D341Med (cell line): Measurements from ENCODE around the gene CTAG1A.
"Not testable (repeated sequence)": the region's sequence is repeated elsewhere in the genome, so short reads cannot be mapped to it uniquely, and the experiment has no call there.

ENCODE experiments used
- DNase-seq: peaks from one replicate; pipeline ENCODE4 v3.0.0; 2012; ENCODE audit warnings: low spot score

CTAG1A gene

DNA sequence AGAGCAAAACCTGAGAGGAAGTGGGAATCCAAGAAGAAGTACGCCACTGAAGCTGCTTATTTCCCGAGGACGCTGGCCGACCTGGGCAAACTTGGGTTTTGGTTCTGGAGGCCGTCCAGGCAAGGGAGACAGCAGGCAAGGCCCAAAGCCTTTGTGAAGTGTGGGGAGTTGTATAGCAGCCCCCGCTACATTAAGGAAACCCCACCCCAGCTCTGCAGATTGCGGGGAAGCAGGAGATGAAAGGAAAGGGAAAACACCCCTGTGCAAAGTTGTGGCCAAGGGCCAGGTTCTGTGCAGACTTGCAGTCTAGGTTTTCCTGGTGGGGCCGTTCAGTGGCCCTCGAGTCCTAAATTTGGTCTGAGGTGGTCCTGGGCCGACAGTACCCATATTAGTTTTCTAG is 11.9 kb upstream of the CTAG1A start:
- DNase-seq = not testable (repeated sequence)

DNA sequence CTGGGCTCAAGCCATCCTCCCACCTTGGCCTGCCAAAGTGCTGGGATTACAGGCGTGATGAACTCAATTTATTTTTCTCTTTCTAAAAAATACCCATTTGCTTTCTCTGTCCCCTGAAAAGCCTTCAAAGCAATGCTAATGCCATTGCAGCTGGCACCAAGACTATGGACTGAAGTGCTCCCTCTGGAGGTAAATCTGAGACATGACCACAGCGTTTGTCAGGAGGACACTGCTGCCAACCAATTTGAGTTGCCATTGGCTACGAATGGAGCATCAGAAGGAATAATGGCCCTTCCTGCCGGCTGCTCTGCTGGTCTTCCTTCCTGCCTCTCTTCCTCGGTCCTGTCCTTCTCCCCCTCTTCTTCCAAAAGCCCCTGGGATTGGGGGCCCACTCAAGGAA is 9.9 kb upstream of the CTAG1A start:
- DNase-seq = not testable (repeated sequence)

DNA sequence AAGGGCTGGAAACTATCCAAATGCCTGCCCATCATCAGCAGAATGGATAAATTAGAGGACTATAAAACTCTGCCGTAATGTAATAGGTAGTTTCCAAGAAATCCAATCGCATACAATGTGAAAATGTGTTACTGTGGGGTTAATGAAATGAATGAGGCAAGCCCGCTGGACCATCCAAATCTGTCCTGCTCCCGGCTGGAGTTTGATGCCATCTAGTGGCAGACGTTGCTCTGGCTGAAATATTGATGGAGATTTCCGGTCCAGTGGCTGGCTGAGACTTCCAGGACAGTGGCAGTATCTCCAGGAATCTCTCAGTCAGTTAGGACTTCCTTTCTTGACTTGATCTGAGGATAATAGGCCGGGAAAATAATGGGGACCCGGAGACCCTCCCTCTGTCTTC is 1.9 kb upstream of the CTAG1A start:
- not testable (repeated sequence) for DNase-seq

DNA sequence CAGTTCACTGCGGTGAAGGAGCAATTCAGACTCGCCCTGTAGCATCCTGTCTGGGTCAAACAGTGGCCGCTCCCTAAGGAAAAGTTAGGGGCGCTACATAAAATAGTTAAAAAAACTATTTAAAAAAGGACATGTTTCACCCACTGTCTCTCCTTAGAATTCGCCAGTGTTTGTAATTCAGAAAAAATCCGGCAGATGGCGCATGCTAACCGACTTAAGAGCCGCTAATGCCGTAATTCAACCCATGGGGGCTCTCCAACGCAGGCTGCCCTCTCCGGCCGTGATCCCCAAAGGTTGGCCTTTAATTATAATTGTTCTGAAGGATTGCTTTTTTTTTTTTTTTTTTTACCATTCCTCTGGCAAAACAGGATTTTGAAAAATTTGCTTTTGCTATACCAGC is 5.5 kb downstream of the CTAG1A start:
- DNase-seq = not testable (repeated sequence)

DNA sequence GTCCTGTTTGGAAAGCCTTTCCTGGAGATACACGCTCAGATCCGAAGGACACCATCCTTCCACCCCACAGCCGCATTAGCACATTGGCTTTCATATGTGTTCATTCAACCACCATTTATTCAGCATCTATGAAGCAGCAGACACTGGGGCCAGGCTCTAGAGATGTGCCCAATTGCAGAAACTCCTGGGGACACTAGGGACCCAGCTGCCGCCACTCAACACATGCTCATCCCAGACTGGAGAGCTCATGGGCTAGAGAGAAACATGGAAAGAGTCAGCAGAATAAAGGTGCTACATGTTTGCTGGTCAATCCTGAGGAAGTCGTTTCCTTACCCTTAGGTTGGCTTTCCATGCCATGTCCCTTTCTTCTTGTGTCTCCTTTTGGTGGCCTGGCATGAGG is 7.6 kb downstream of the CTAG1A start:
- no peak for DNase-seq

DNA sequence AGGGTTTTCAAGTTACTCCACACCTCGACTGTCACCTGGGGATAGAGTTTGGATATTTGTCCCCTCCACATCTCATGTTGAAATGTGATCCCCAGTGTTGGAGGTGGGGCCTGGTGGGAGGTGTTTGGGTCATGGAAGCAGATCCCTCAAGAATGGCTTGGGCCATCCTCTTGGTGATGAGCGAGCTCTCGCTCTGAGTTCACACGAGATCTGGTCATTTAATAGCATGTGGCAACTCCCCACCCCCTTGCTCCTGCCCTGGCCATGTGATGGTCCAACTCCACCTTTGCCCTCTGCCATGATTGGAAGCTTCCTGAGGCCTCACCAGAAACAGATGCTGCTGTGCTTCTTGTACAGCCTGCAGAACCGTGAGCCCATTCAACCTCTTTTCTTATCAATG is 8.3 kb downstream of the CTAG1A start:
- no peak for DNase-seq

DNA sequence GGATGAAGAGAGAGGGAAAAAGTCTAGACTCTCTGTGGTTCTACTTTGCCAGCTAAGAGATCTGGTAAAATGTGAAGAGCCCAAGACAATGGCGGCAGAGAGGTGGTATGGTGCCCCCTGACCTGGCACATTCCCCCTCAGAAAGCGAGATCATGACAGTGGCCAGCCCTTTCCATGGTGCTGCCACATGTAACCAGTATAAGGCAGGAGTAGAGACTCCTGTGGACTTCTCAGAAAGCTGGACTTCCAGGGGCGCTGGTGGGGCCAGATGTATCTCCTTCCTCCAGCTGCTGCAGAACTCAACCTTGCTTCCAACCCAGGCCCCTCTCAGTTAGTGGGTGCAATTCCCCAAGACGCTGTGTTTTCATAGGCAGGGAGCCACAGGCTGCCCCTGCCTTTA is 9.6 kb downstream of the CTAG1A start:
- no peak for DNase-seq

DNA sequence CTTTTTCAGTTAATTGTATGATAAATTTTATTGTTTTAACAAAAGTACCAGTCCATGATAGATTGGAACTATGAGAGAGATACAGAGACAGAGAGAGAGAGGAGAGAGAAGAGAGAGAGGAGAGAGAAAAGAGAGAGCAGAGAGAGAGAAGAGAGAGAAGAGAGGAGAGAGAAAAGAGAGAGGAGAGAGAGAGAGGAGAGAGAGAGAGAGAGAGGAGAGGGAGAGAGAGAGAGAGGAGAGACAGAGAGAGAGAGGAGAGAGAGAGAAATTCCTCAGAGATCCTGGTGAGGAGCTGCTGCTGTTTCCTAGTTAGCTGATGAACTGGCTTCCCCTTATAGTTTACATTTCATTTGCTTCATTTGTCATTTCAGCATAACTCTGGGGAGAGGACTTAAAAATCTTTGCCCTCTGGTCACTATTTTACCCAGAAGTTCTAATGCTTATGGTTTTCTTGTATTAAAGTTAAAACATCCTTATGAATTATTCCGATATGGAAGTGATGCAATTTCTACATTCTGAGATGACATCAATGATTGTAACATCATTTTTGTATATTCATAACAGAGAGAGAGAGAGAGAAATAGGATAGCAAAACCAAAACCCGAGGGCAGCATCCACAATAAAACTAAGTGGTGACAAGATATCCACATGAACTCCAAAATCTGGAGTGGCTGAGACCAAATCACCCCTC is 10.8 kb downstream of the CTAG1A start:
- no peak for DNase-seq

DNA sequence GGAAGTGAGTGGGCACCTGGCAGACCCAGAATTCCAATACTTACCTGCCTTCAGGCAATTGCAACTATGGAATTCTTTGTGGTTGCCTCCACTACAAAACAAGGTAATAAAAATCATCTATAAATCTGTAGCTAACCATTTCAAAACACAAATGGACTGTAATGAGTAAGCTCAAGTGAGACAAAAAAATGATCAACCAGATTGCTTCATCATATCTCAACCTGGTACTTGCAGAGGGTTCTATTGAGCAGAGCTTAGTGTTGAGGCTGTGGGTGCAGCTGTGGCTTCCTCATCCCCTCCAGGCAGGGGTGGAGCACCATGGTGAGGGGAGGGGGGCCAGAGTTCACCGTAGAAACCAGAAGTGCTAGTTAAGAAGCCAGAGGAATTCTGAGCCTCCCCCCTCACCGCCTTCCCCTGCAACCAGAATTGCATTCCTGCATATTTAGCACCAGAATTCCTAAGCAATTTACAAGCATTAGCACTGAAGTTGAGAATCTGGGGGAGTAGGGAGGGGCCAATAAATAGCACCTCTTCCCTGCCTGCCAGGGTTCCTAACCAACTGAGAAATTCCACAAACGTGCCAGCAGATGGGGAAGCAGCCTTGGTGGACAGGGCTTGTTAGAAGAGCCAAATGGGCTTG is 11.5 kb downstream of the CTAG1A start:
- DNase-seq = no peak

DNA sequence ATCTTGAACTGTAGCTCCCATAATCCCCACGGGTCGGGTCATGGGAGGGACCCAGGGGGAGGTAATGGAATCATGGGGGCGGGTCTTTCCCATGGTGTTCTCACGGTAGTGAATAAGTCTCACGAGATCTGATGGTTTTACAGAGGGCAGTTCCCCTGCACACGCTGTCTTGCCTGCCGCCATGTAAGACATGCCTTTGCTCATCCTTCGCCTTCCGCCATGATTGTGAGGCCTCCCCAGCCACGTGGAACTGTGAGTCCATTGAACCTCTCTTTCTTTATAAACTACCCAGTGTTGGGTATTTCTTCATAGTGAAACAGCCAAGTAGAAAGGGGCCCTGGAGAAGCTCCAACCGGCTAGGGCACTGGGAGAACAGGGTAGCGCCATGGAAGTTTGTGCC is 12.3 kb downstream of the CTAG1A start:
- no peak for DNase-seq

DNA sequence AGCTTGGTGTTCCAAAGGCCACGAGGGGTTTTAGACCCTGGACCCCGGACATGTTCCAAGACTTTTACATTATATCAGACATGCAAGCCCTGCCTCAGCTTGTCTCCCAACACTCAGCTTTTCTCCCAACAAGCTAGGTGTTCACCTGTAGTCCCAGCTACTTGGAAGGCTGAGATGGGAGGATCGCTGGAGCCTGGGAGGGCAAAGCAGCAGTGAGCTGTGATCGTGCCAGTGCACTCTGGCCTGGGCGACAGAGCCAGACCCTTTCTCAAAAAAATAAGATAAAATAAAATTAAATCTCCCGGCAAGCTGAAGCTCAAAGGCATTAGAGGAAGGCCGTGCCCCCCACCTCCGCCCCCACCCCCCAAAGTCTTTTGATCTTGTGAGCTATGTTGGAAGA is 13.7 kb downstream of the CTAG1A start:
- no peak for DNase-seq

DNA sequence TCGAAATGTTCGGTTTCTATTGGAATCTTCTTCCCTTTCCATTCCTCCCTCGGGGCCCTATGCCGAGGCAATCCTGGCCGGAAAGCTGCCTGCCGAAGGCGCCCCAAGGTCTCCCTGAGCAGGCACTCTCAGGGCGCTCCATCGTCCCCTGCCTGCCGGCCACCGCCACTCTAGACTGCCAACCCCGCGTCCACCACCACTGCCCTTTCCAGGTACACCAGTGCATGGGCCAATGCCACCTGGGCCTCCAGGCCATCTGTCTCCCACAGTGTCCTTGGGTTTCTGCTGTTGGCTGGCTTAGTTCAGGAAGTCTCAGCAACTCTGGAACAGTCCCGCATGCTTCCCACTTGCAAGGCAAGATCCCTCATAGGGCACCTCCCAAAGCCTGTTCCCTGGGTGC is 14.6 kb downstream of the CTAG1A start:
- DNase-seq = no peak

DNA sequence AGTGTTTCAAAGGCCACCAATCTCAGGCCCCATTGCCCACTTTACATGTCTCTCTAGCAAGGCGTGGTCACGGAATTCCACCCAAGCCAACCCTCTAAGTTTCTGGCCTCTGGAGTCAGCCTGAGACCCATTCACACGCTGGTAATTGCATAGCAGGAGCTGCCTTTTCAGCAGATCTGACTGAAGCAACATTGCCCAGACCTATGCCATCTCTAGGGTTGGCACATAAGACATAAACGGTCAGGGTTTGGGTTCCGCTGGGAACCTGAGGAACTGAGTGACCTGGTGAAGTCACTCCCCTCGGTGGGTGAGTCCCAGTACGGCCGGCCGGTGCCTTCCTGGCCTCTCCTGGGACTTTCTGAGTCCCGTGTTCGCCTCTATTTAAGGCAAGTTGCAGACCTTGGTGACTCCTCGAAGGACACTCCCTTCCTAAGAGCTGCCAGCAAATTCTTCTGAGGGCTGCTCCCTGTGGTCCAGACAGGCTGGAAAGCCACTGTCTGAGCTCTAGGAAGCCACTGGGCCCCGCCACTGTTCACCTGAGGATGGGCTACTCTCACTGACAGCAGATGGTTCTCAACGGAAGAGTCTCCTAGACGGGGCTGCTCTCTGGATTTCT is 15.9 kb downstream of the CTAG1A start:
- no peak for DNase-seq

DNA sequence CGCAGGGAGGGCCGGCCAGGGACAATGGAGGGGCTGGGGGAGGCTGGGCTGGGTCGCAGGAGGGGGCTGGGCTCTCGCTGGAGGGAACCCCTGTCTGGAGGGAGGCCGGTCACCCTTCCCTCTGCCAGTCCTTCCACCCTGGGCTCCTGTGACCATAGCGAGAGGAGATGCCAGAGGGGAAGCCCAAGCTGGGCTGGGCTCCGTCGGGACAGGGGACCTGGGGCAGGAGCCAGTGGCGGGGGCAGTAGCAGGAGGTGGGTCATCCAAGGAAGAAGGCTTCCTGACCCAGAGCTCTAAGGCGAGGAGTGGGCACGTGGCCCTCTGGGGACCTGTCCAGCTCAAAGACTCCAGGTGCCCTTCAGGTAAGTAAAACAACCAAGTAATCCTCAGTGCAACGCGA is 17.3 kb downstream of the CTAG1A start:
- DNase-seq = no peak

DNA sequence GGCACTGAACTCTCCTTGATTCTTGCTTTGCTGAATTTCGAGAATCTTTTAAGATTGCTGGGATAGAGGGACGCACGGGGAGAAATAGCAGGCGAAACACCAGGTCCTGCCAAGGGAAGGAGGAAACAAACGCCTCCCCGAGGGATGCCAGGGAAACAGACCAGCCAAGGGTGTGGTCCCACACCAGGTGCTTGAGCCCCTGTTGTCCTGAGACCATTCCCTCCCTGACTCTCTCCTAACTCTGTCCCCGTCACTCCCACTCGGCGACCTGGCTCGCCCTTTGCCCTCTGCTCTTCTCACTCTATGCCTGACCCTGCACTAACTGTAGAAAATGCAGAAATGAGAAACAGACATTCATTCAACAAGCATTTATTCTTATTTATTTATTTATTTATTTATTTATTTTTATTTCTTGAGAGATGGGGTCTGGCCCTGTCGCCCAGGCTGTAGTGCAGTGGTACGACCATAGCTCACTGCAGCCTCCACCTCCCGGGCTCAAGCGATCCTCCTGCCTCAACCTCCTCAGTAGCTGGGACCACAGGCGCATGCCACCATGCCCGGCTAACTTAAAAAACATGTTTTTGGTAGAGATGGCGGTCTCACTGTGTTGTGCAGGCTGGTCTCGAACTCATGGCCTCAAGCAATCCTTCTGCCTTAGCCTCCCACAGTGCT is 18.0 kb downstream of the CTAG1A start:
- DNase-seq = no peak

DNA sequence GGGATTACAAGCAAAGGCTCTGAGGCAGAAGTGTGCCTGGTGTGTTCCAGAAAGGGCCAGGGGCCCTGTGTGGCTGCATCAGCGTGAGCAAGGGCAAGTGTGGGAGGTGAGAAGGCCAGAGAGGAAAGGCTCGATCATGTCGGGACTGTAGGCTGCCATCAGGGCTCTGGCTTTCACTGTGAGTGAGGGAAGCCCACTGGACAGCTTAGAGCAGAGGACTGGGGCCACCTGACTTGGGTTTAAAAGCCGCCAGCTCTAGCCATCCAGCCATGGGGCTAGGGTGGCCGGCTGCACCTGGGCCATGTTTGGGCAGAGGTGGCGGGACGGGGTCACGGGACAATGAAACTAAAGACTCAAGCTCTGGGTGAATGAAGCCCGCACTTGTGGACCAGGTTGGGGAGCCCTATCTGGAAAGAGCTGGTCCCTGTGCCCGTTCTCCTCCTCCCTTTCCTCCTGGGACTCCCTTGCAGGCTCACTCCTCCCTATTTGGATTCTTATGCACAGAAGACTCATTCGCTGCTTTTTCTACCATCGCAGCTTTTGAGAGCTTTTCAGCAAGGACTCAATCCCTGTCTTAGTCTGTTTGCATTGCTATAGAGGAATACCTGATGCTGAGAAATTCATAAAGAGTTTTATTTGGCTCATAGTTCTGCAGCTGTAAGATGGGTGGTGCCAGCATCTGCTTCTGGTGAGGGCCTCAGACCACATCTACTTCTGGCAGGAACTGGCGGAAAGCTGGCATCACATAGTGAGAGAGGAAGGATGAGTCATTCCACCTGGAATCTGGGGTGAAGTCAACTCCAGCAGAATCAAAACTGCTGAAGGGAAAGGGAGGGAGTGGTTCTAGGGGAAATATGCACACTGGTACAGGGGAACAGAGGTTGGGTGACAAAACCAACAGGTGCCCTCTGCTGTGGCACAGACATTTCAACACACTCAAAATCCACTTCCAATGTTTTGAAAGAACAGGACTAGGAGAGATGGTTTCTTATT is 18.8 kb downstream of the CTAG1A start:
- no peak for DNase-seq

DNA sequence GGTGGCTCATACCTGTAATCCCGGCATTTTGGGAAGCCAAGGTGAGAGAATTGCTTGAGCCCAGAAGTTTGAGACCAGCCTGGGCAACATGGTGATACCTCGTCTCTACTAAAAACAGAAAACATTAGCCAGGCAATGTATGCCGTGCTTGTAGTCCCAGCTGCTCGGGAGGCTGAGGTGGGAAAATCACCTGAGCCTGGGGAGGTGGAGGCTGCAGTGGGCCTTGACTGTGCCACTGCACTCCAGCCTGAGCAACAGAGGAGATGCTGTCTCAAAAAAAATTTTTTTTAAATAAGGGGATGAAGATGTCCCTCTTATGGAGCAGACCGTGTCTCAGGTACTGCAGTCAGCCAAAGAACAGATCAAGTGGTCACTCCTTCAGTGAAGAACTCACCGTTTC is 20.6 kb downstream of the CTAG1A start:
- no peak for DNase-seq

DNA sequence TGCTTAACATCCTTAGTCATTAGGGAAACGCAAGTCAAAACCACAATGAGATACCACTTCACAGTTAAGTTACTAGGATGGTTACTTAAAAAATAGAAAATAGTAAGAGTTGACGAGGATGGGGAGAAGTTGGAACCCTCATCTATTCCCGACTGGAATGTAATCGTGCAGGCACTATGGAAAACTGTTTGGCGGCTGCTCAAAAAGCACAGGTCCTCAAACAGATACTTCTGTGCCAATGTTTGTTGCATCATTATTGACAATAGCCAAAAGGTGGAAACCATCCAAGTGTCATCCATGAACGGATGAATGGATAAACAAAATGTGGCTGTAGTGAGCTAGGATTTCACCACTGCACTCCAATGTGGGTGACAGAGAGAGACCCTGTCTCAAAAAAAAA is 22.4 kb downstream of the CTAG1A start:
- DNase-seq = no peak

DNA sequence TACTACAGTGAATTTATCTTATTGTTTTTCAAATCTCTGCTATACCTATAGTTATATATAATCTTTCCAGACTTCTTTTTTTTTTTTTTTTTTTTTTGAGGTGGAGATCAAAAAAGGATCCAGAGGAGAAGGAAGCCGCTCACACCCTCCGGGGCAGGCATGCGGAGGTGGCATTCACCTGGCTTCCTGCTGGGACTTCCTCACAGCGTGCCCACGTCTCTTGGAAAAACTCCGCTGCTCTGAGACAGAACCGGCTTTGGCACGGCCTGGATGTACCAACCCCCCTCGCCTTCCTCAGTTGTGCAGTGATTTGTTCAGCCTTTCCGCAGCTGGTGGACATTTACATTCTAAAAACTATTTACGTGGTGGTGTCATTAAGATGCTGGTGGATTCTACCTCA is 23.0 kb downstream of the CTAG1A start:
- not testable (repeated sequence) for DNase-seq

DNA sequence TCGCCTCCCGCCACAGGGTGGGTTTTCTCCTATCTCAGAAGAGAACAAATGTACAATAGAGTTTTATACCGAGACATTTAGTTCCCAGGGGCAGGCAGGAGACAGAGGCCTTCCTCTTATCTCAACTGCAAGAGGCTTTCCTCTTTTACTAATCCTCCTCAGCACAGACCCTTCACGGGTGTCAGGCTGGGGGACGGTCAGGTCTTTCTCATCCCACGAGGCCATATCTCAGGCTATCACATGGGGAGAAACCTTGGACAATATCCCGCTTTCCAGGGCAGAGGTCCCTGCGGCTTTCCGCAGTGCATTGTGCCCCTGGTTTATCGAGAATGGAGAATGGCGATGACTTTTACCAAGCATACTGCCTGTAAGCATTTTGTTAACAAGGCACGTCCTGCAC is 23.9 kb downstream of the CTAG1A start:
- not testable (repeated sequence) for DNase-seq

DNA sequence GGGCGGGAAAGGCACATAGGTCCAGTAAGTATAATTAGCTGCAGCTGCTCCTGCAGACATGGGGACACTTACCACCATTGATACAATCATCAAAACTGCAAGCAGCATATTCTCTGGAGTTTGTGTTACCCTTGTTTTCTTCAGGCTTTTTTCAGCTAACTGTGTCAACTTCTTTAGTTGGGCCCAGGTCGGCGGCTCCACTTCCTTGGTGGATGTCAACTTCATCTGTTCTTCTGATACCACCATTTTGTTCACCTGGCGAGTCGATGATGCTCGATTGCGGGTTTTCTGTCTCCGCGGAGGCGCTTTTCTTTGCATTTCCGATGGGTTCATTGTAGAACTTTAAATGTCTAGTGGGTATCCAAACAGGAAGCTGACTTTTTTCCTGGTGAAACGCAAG is 26.2 kb downstream of the CTAG1A start:
- DNase-seq = not testable (repeated sequence)

DNA sequence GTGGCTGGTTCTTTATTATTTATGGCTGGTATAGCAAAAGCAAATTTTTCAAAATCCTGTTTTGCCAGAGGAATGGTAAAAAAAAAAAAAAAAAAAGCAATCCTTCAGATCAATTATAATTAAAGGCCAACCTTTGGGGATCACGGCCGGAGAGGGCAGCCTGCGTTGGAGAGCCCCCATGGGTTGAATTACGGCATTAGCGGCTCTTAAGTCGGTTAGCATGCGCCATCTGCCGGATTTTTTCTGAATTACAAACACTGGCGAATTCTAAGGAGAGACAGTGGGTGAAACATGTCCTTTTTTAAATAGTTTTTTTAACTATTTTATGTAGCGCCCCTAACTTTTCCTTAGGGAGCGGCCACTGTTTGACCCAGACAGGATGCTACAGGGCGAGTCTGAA is 28.7 kb downstream of the CTAG1A start:
- DNase-seq = not testable (repeated sequence)
